Prostate gland (tissue), 2 donors: ENCODE results near the gene CETP. TPM values are rescaled to one million over a fixed set of nuclear protein-coding genes. Genes with fewer than 3 reads are reported as not detected.
A peak's percentile ranks its signal among the peaks of the same experiment; 100 is the strongest.
"Not testable (repeated sequence)": the region's sequence is repeated elsewhere in the genome, so short reads cannot be mapped to it uniquely, and the experiment has no call there.

ENCODE experiments used
- DNase-seq: peaks from one replicate; pipeline ENCODE4 v3.0.0-alpha.2; 2019; ENCODE audit warnings: low spot score
- H3K27ac ChIP-seq, 2 donors: fragments of 200-600 bp; sonication (generic); 2 replicates each; pipeline ENCODE4 v1.5.1; 2017 to 2019
- H3K27me3 ChIP-seq: fragments of 200-600 bp; sonication (generic); replicated peaks from 2 replicates; pipeline ENCODE4 v1.5.1; 2019; ENCODE audit not compliant: insufficient read depth
- H3K36me3 ChIP-seq, 2 donors: fragments of 200-600 bp; sonication (generic); 1 replicate in 1 of 2; 2 replicates in 1 of 2; pipeline versions ENCODE4 v1.5.1 to v1.8.1; 2017 to 2019
- H3K4me1 ChIP-seq: fragments of 200-600 bp; sonication (generic); replicated peaks from 2 replicates; pipeline ENCODE4 v1.5.1; 2019
- H3K4me3 ChIP-seq, 2 donors: fragments of 200-600 bp; sonication (generic); 2 replicates each; pipeline ENCODE4 v1.5.1; 2017 to 2019
- H3K9me3 ChIP-seq: fragments of 200-600 bp; sonication (generic); 2 replicates; pipeline ENCODE4 v1.5.1; 2017
- CTCF ChIP-seq, 4 experiments: fragments of 200-600 bp in 2 of 4; fragments of 450-650 bp in 2 of 4; sonication (generic) in 2 of 4; IDR thresholded peaks; 1 replicate in 3 of 4; 2 replicates in 1 of 4; pipeline ENCODE4 v1.5.1; 2016 to 2019; ENCODE audit warnings: antibody characterized with exemption in 4 of 4, mild to moderate bottlenecking in 2 of 4, moderate library complexity in 2 of 4
- POLR2A ChIP-seq: fragments of 450-650 bp; IDR thresholded peaks from one replicate; pipeline ENCODE4 v1.6.1; 2016; ENCODE audit warnings: antibody characterized with exemption, mild to moderate bottlenecking
- POLR2AphosphoS5 ChIP-seq: sonication (generic); formaldehyde crosslinking; IDR thresholded peaks from one replicate; pipeline ENCODE4 v1.6.1; 2017; ENCODE audit warnings: antibody characterized with exemption
- WGBS: methylation state at CpG from one replicate; pipeline ENCODE4 v1.1.5; 2018; 5-methylcytosine and 5-hydroxymethylcytosine counted together
- intact Hi-C: fragments of 100-400 bp; cut with DNase I; formaldehyde crosslinking; loops from one replicate; pipeline ENCODE4 v1.14.2; 2022
- total RNA-seq, 2 donors: library from RNA; depleted of rRNA; stranded (reverse); fragments of >200 nt; gene quantifications; one replicate each; pipeline ENCODE4 v1.1.0, GENCODE V29; 2016

Gene CETP
- total RNA-seq, 2 donors from 2014 or later: 0.40 TPM; not detected in 1

GRCh38 chr16:56931271-56931891 lies 30.4 kb upstream of the CETP start:
- no peaks in the 10 kb centered on the region for H3K4me1 ChIP-seq
- intact Hi-C loops: loop anchor here (10.0 kb wide), 1 partner anchor 197 kb away; the partner anchor contains the start of gene NUP93
- peak; percentile 59 for DNase-seq
- H3K4me3 ChIP-seq: peak overlapping the region; percentile 86 to 90
- peaks cover 0 to 7% of the 10 kb centered on the region in 2 donors for H3K36me3 ChIP-seq
- H3K9me3 ChIP-seq: no peaks in the 10 kb centered on the region
- no peak for TF ChIP-seq POLR2A
- 20% methylated on average over 22 of the region's 25 CpGs for WGBS
- H3K27me3 ChIP-seq: no peaks in the 10 kb centered on the region
- H3K27ac ChIP-seq: peak overlapping the region; percentile 98 to 99

- WGBS: 0% methylated on average over 64 of the region's 83 CpGs
- H3K4me3 ChIP-seq: peak within 1 kb of the TSS; percentile 86 to 90
- H3K9me3 ChIP-seq: no peaks in the 10 kb centered on the region
- TF ChIP-seq POLR2A: peak; percentile 89
- peak; percentile 97 for TF ChIP-seq POLR2AphosphoS5
- peak in 2 of 4 experiments; percentile 49 to 58 for TF ChIP-seq CTCF (IDR thresholded peaks at IDR 0.05)
- H3K4me1 ChIP-seq: no peaks in the 10 kb centered on the region
- H3K27ac ChIP-seq: peak within 1 kb of the TSS; percentile 98 to 99
- intact Hi-C loops: loop anchor here (2.0 to 10.0 kb wide), 2 partner anchors 57 to 197 kb away; partner anchors contain the start of genes NLRC5 and NUP93
- DNase-seq: peak; percentile 99
- H3K36me3 ChIP-seq: peaks cover 0 to 7% of the 10 kb centered on the region in 2 donors
- no peaks in the 10 kb centered on the region for H3K27me3 ChIP-seq
Measured at GRCh38 chr16:56931892-56932720, 29.6 kb upstream of the CETP start, which contains the start of gene HERPUD1. Gene HERPUD1, plus strand, starts transcription at chr16:56932142. Its CDS starts 103 bp downstream, at chr16:56932245.

- 2% methylated on average over 25 of the region's 25 CpGs for WGBS
- Histone ChIP-seq H3K27me3 (no peaks in the 10 kb centered on the region), H3K4me3 (peak overlapping the region; percentile 86 to 90), H3K27ac (peak overlapping the region; percentile 98 to 99), H3K36me3 (peaks cover 0 to 12% of the 10 kb centered on the region in 2 donors), H3K9me3 (no peaks in the 10 kb centered on the region), H3K4me1 (no peaks in the 10 kb centered on the region)
- peak; percentile 81 for DNase-seq
- intact Hi-C loops: loop anchor here (2.0 to 10.0 kb wide), 2 partner anchors 56 to 198 kb away; partner anchors contain the start of genes NLRC5 and NUP93
- TF ChIP-seq POLR2A (peak; percentile 71), POLR2AphosphoS5 (peak; percentile 91), CTCF (IDR thresholded peaks at IDR 0.05) (peak in 1 of 4 experiments; percentile 9)
Measured at GRCh38 chr16:56932721-56933619, 28.8 kb upstream of the CETP start.

- no peaks in the 10 kb centered on the region for H3K4me1 ChIP-seq
- intact Hi-C loops: loop anchor here (2.0 to 10.0 kb wide), 2 partner anchors 55 to 199 kb away; partner anchors contain the start of genes NLRC5 and NUP93
- no peak for TF ChIP-seq CTCF (IDR thresholded peaks at IDR 0.05)
- no peak for TF ChIP-seq POLR2A
- TF ChIP-seq POLR2AphosphoS5: no peak
Measured at GRCh38 chr16:56933828-56934598, 27.7 kb upstream of the CETP start.

GRCh38 chr16:56934599-56935145 lies 27.1 kb upstream of the CETP start:
- H3K4me1 ChIP-seq, DNase-seq, H3K9me3 ChIP-seq, H3K27me3 ChIP-seq: not testable (repeated sequence)
- H3K4me3 ChIP-seq: peak overlapping the region; percentile 86 to 90
- H3K27ac ChIP-seq: peak overlapping the region; percentile 98 to 99
- peaks cover 10 to 22% of the 10 kb centered on the region in 2 donors for H3K36me3 ChIP-seq
- intact Hi-C loops: loop anchor here (10.0 kb wide), 1 partner anchor 200 kb away; the partner anchor contains the start of gene NUP93
- WGBS: 29% methylated on average over 8 of the region's 8 CpGs

More at GRCh38 chr16:56933828-56934598, 27.7 kb upstream of the CETP start:
- Histone ChIP-seq H3K27me3 (no peaks in the 10 kb centered on the region), H3K27ac (peak overlapping the region; percentile 98 to 99), H3K9me3 (no peaks in the 10 kb centered on the region), H3K4me3 (peak overlapping the region; percentile 86 to 90), H3K36me3 (peaks cover 4 to 18% of the 10 kb centered on the region in 2 donors)
- no peak for DNase-seq
- 8% methylated on average over 8 of the region's 8 CpGs for WGBS
